NCI-H446 treated with DMSO at 0.1 percent for 48 hours (cell line): ENCODE results near the gene RADIL.

ENCODE experiments used
- DNase-seq: peaks from one replicate; lab custom pipeline; 2025; lab: John Stamatoyannopoulos, UW

RADIL gene

DNA sequence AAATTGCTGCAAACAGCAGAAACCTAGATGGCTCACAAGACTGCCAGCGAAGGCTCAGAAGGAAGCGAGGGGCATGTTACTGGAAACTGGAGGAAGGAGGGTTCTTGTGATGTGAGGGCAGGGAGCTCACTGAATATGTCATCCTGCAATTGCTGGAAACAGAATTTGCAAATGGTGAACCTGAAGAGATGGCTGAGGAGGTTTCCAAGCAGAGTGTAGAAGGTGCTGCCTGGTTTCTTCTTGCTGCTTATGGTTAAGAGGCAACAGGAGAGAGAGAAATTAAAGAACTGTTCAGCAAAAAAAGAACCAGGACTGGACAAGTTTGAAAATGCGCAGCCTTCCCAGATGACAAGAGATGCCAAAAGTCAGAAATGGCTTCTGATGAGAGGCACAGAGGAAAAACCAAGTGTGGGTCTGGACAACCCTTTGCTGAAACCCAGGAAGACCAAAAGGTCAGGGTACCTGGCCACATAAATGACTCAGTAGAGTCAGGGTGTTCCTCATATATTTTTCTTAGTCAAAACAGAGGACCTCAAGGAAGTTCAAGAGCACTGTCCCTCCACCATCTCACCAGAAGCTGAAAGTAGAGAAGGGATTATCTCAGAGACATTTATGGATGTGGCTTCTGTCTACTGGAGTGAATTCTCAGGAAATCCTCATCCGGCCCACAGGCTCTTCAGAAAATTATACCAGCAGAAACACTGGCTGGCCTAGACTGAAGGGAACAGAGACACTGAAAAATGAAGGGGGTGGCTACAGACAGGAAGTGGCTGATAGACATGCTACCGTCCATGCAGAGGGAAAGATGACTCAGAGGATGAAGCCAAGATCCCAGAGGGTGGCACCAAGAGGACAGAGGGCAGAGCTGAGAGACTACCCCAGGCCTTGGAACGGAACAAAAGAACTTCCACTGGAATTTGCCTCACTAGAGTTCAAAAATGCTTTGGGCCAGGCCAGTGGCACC, 31.8 kb downstream of the RADIL start:
- DNase-seq, result no peak

- DNase-seq, result no peak
Observed at GRCh38 chr7:4850262-4850795, 33.2 kb downstream of the RADIL start.

DNA sequence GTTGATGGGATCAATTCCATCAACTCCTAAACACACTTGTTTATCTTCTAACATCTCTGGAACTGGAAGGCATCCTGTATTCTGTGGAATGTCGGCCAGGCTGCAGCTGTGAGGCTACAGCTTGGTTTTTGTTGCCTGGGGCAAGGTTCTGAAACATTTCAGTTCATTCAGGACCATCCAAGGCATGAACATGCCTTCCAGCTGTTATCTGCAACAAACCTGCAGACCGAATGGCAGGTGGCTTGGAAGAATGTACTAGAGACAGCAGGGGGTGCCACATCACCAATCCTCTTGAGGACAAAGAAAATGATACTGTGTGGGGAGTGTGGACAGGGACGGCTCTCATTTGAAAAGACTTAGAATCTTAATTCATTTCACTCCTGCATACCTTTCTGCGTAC, 34.1 kb downstream of the RADIL start:
- DNase-seq, result no peak

DNA sequence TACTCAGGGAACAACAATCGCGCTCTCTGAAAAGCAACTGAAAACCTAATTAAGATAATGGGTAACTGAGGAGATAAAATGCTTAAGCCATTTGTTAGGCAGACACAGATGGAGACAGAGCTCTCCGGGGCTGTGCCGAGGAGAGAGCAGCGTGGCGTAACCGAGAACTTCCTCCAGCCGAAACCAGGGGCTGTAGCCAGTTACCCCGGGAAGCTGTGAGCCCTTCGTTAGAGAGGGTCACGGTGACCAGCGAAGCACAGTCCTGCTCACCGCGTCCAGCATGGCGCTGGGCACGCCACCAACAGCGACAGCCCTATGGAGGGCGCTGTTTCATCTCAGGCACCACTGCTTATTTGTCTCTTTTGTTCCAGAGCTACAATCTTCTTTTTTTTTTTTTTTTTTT, 37.8 kb downstream of the RADIL start:
- DNase-seq, result no peak

- no peak for DNase-seq
Observed at GRCh38 chr7:4842319-4843064, 41.0 kb downstream of the RADIL start.

DNA sequence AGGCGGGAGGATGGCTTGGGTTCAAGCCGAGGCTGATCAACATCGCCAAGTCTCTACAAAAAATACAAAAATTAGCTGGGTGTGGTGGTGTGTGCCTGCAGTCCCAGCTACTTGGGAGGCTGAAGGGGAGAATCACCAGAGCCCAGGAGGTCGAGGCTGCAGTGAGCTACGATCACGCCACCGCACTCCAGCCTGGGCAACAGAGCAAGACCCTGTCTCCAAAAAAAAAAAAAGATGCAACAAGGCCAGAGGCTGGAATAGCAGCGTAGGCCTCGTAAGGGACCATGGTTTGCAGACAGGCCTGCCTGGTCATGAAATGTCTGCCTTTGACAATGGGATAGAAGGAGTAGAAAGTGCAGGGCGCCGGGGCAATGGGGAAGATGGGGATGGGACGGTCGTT, 41.7 kb downstream of the RADIL start:
- no peak for DNase-seq

GRCh38 chr7:4841007-4841784, 42.3 kb downstream of the RADIL start:
- no peak for DNase-seq

- DNase-seq, result no peak
Observed at GRCh38 chr7:4840079-4840501, 43.4 kb downstream of the RADIL start.

DNA sequence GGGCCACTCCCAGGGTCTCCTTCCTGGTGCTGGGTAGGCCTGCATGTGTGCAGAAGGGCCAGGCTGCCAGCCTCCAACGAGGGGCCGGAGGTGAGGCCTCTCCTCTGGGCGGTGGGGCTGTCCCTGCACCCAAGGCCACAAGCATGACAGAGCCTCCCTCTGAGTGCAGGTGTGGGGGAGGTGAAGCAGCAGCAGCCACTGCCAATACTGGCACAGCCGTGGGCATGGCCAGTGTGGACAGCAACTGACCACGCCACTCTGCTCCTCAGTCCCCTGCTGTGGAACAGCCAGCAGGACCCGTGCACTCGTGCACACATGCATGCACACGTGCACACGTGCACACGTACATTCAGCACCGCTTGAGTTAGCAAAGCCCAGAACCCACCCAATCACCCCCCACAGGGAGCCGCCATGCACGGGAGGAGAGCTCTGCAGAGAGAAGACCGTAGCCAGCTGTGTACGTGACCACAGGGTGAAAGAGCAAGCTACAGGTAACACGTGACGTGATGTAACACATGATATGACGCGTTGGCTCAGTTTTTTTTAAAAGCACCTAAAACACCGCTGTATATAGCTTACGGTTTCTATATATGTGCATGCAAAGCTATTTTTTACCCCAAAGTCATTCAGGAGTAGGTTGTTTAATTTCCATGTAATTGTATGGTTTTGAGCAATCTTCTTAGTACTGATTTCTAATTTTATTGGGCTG, 44.7 kb downstream of the RADIL start:
- DNase-seq, result no peak

GRCh38 chr7:4837803-4838625, 45.5 kb downstream of the RADIL start:
- no peak for DNase-seq

DNA sequence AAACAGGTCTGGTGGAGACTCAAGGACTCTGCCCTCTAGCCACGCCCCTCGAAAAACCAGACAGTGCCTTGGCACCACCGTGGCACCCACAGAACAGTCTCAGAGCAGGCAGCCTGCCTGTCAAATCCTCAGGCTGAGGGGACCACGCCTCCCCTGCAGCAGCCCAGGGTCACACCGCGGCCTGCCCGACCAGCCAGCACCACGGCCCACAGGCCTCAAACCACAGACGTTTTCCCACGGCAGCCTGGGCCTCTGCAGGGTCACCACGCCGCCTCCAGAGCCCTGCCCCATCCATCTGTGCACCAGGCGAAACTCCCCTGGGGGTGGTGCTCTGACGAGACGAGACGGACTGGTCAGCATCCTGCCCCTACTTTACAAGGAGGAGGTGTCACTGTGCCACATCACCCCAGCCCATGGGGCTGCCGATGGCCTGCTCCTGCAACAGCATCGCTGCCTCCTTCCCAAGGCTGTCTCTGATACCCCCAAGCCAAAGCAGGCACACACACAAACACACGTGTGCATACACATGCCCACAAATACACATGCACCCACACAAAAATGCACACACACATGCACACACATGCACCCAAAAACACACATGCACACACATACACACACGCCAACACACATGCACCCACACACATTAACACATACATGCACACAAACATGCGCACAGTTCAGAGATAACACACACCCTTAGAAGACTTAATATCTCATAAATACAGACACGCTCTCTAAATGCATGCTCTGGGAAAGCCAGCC, 46.3 kb downstream of the RADIL start:
- DNase-seq, result no peak

- DNase-seq, result no peak
Observed at GRCh38 chr7:4836206-4836661, 47.3 kb downstream of the RADIL start.

GRCh38 chr7:4835398-4836205, 47.9 kb downstream of the RADIL start:
- no peak for DNase-seq

DNA sequence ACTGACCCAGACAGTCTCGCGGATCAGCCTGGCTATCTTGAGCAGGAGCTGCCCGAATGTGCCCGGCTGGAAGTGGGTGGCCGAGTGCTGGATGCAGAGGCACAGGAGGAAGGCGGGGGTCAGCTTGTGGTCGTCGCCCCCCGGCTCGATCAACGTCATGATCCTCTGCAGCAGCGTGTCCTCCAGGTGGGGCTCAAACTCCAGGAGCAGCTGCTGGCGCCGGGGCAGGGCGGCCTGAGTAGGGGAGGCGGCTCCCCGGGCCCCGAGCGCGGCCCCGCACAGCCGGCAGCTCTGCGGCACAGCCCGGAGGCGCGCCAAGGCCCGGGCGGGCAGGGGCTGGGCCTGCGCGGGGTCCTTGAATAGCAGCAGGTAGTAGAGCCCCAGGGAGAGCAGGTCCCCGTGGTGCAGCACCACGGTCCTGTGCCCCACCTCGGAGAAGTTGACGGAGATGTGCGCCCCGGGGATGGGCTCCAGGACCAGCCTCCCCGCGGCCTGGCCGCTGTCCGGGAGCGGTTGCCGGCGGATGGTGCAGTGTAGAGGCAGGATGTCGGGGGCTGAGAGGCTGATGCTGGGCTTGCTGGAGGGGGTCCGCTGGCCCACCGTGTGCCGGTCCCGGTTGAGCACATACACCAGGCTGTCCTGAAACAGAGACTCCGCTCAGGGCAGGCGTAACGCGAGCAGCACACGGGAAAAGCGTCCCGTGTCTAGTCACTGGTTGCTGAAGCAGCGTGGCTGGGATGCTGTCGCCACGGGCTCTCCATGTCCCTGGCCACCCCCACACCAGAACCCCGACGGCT, 48.7 kb downstream of the RADIL start:
- DNase-seq, result no peak

DNA sequence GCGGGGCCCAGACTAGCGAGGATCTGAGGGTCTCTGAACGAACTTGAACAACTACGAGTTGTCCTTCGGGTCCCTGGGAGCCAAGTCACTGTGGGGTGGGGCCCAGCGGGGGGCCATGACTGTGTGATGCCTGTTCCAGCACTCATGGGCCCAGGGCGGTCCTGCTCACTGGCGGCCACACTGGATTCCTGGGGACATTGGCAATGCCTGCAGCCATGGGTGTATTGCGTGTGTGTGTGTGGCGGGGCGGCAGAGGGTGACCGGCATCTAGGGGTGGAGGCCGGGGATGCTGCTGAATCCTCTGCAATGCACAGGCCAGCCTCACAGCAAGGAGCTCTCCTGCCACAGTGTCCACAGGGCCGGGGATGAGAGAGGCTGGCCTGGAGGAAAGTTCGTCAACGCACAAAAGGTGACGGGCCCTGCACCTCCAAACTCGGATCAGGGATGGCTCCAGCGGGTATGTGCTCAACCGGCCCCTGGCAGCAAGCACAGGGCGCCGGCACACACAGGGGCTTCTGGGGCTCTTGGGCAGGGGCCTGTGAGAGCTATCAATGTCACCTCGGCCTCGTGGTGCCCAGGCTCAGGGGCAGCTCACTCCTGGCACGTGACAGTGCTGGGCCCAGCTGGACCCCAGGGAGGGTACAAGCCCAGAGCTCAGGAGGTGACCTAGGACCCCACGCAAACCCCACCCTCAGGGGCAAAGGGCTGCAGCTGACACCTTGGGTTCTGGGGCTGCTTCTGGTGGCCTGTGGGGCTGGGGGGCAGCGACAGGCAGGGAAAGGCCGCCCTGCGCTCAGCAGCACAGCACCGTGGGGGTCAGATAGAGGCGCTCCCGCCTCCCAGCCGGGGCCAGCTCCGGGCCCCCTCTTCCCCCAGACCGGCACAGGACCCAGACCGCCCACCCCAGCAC, 49.6 kb downstream of the RADIL start:
- no peak for DNase-seq

DNA sequence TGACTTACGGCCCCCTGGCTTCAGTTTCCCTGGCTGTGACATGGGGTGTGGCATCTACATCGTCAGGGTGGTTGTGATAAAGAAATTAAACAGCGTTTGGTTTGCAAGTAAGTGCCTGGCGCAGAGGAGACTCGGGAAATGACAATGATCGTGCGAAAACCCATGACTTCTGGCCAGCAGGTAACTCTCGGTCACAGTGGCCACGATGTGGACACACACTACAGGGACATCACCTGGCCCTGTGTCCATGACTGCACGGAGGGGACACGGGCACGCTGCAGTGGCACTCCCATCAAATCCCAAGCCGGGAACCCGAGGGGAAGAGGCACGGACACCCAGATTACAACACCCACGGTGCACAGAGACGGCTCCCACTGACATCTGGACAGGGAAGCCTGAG, 50.3 kb downstream of the RADIL start:
- no peak for DNase-seq

- DNase-seq, result no peak
Observed at GRCh38 chr7:4832711-4833110, 50.8 kb downstream of the RADIL start.
